Glutamatergic neuron (in vitro differentiated cells): ENCODE results near the gene CHST11. TPM values are rescaled to one million over a fixed set of nuclear protein-coding genes. Genes with fewer than 3 reads are reported as not detected.

Experiments
- DNase-seq: peaks from one replicate; pipeline ENCODE4 v3.0.0; 2022
- H3K27ac Mint-ChIP-seq: one replicate; pipeline ENCODE4 v1.8.0; 2020; ENCODE audit warnings: mild to moderate bottlenecking, mixed read lengths, inconsistent platforms; ENCODE audit not compliant: unreplicated experiment
- H3K27me3 Mint-ChIP-seq: one replicate; pipeline ENCODE4 v1.8.0; 2020; ENCODE audit warnings: mild to moderate bottlenecking, moderate library complexity, mixed read lengths, inconsistent platforms; ENCODE audit not compliant: unreplicated experiment
- H3K36me3 Mint-ChIP-seq: one replicate; pipeline ENCODE4 v1.8.0; 2020; ENCODE audit warnings: mild to moderate bottlenecking, mixed read lengths, inconsistent platforms; ENCODE audit not compliant: unreplicated experiment
- H3K4me1 Mint-ChIP-seq: one replicate; pipeline ENCODE4 v1.8.0; 2020; ENCODE audit warnings: mild to moderate bottlenecking, low read depth, mixed read lengths, inconsistent platforms; ENCODE audit not compliant: unreplicated experiment
- H3K4me3 Mint-ChIP-seq: one replicate; pipeline ENCODE4 v1.8.0; 2020; ENCODE audit warnings: mild to moderate bottlenecking, mixed read lengths, inconsistent platforms; ENCODE audit not compliant: unreplicated experiment
- H3K9me3 Mint-ChIP-seq: one replicate; pipeline ENCODE4 v1.8.0; 2020; ENCODE audit warnings: mild to moderate bottlenecking, moderate library complexity, mixed read lengths, inconsistent platforms; ENCODE audit not compliant: unreplicated experiment
- CTCF ChIP-seq: fragments of 200-600 bp; sonication (generic); IDR thresholded peaks from one replicate; pipeline ENCODE4 v1.5.0; 2021; ENCODE audit not compliant: partially characterized antibody, unreplicated experiment
- total RNA-seq: library from RNA; stranded (reverse); fragmentation: NEBNext Ultra II Directional; extraction: Animal tissue kit (Norgen Biotek cat#: 25700); gene quantifications from one replicate; pipeline ENCODE4 v1.2.1, GENCODE V29; 2021; ENCODE audit not compliant: unreplicated experiment

Gene CHST11
- total RNA-seq, 1 donor from 2014 or later = 11.5 TPM

GRCh38 chr12:104443008-104443407 is 13.7 kb upstream of the CHST11 start:
- no peak for DNase-seq
- H3K9me3 Mint-ChIP-seq = peaks cover 3% of the 10 kb centered on the region
- no peak overlapping the region for H3K27ac Mint-ChIP-seq
- H3K4me1 Mint-ChIP-seq = no peaks in the 10 kb centered on the region
- H3K27me3 Mint-ChIP-seq = no peaks in the 10 kb centered on the region
- H3K36me3 Mint-ChIP-seq = peaks cover 7% of the 10 kb centered on the region
- H3K4me3 Mint-ChIP-seq = no peak overlapping the region
- no peak for TF ChIP-seq CTCF

GRCh38 chr12:104446646-104447421 is 9.9 kb upstream of the CHST11 start:
- Mint-ChIP-seq H3K27ac (no peak overlapping the region), H3K36me3 (peaks cover 7% of the 10 kb centered on the region), H3K4me3 (no peak overlapping the region), H3K4me1 (no peaks in the 10 kb centered on the region), H3K27me3 (no peaks in the 10 kb centered on the region), H3K9me3 (peaks cover 2% of the 10 kb centered on the region)
- no peak for TF ChIP-seq CTCF
- DNase-seq = no peak

GRCh38 chr12:104448031-104448430 is 8.7 kb upstream of the CHST11 start:
- Mint-ChIP-seq H3K27me3 (no peaks in the 10 kb centered on the region), H3K36me3 (peaks cover 7% of the 10 kb centered on the region), H3K27ac (no peak overlapping the region), H3K4me1 (no peaks in the 10 kb centered on the region), H3K4me3 (no peak overlapping the region), H3K9me3 (peaks cover 2% of the 10 kb centered on the region)
- TF ChIP-seq CTCF = no peak
- no peak for DNase-seq

GRCh38 chr12:104448451-104448850 is 8.3 kb upstream of the CHST11 start:
- Mint-ChIP-seq H3K4me1 (no peaks in the 10 kb centered on the region), H3K27ac (no peak overlapping the region), H3K36me3 (peaks cover 7% of the 10 kb centered on the region), H3K9me3 (peaks cover 2% of the 10 kb centered on the region), H3K27me3 (no peaks in the 10 kb centered on the region), H3K4me3 (no peak overlapping the region)
- DNase-seq = no peak
- no peak for TF ChIP-seq CTCF

- peaks cover 7% of the 10 kb centered on the region for H3K36me3 Mint-ChIP-seq
- DNase-seq = no peak
- H3K27me3 Mint-ChIP-seq = peaks cover 3% of the 10 kb centered on the region
- TF ChIP-seq CTCF = no peak
- no peaks in the 10 kb centered on the region for H3K4me1 Mint-ChIP-seq
- no peak overlapping the region for H3K4me3 Mint-ChIP-seq
- H3K27ac Mint-ChIP-seq = no peak overlapping the region
- peaks cover 2% of the 10 kb centered on the region for H3K9me3 Mint-ChIP-seq
Measured at GRCh38 chr12:104450700-104451099, 6.0 kb upstream of the CHST11 start.
